ENCODE measurements around the gene COL6A1. TPM values are rescaled to one million over a fixed set of nuclear protein-coding genes. Genes with fewer than 3 reads are reported as not detected.

The COL6A1 gene
- polyA plus RNA-seq, 1 donor from 2014 or later = 29.4 TPM

GRCh38 chr21:45938811-45939520 is 42.6 kb upstream of the COL6A1 start:
- Histone ChIP-seq H3F3A (ENCODE audit: insufficient read depth, low read length, poor library complexity, severe bottlenecking) (no peaks in the 10 kb centered on the region), H3K36me3 (ENCODE audit: insufficient read depth, low read length) (no peaks in the 10 kb centered on the region), H3K27me3 (ENCODE audit: insufficient read depth, low read depth, low read length) (no peaks in the 10 kb centered on the region), H3K9me2 (ENCODE audit: insufficient read depth, low read length) (no peaks in the 10 kb centered on the region), H4K20me1 (ENCODE audit: insufficient read depth) (no peaks in the 10 kb centered on the region), H3K9ac (ENCODE audit: low read length) (no peak overlapping the region), H3K4me3 (ENCODE audit: low read length) (no peak overlapping the region), H3K4me2 (ENCODE audit: low read length) (no peak overlapping the region), H3K79me2 (replicated peaks; ENCODE audit: insufficient read depth, low read length) (no peaks in the 10 kb centered on the region), H2AFZ (ENCODE audit: low read depth, low read length) (no peak overlapping the region), H3K9me3 (ENCODE audit: low read length) (peaks cover 7% of the 10 kb centered on the region), H3K27ac (ENCODE audit: low read length) (no peak overlapping the region)
- TF ChIP-seq MXI1 (conservative IDR thresholded peaks at IDR 0.05; ENCODE audit: poor library complexity, severe bottlenecking) (no peak), TAF1 (IDR thresholded peaks at IDR 0.05; ENCODE audit: low read depth) (no peak), SMC3 (conservative IDR thresholded peaks at IDR 0.05; ENCODE audit: poor library complexity) (no peak), EP300 (conservative IDR thresholded peaks at IDR 0.05; ENCODE audit: poor library complexity, severe bottlenecking) (no peak)
- TF ChIP-seq, protein P1, sequence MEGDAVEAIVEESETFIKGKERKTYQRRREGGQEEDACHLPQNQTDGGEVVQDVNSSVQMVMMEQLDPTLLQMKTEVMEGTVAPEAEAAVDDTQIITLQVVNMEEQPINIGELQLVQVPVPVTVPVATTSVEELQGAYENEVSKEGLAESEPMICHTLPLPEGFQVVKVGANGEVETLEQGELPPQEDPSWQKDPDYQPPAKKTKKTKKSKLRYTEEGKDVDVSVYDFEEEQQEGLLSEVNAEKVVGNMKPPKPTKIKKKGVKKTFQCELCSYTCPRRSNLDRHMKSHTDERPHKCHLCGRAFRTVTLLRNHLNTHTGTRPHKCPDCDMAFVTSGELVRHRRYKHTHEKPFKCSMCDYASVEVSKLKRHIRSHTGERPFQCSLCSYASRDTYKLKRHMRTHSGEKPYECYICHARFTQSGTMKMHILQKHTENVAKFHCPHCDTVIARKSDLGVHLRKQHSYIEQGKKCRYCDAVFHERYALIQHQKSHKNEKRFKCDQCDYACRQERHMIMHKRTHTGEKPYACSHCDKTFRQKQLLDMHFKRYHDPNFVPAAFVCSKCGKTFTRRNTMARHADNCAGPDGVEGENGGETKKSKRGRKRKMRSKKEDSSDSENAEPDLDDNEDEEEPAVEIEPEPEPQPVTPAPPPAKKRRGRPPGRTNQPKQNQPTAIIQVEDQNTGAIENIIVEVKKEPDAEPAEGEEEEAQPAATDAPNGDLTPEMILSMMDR (IDR thresholded peaks at IDR 0.05; ENCODE audit: poor library complexity, severe bottlenecking) = no peak

DNA sequence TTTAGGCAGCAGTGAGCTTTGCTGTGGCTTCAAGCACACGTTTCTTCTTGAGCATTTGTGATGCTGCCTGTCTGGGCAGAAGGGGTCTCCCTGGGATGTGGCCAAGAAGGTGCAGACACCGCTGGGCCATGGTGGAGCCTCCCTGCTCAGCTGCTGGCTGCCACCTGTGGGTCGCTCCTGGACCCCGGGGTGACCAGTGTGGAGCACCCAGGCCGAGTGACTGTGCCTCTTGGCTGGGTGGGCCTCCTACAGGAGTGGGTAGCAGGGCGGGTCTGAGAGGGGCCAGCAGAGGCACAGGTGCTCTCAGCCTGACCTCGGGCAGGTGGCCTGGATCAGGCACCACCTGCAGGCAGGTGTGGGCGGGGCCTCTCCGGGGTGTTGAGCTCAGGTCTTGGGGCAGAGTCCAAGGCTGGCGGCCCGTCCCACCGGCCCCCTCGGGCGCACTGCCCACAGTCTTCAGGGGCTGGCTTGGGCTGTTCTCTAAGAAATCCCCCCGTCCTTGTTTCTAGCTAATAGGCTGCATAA is 42.0 kb upstream of the COL6A1 start:
- no peaks in the 10 kb centered on the region for H3K79me2 ChIP-seq (replicated peaks; ENCODE audit: insufficient read depth, low read length)
- TF ChIP-seq MXI1 (conservative IDR thresholded peaks at IDR 0.05; ENCODE audit: poor library complexity, severe bottlenecking) = no peak
- no peak for TF ChIP-seq EP300 (conservative IDR thresholded peaks at IDR 0.05; ENCODE audit: poor library complexity, severe bottlenecking)
- TF ChIP-seq EZH2 (IDR thresholded peaks at IDR 0.05; ENCODE audit: borderline replicate concordance, insufficient read depth, low read length, poor library complexity, severe bottlenecking) = no peak
- TF ChIP-seq, protein P1 (IDR thresholded peaks at IDR 0.05; ENCODE audit: poor library complexity, severe bottlenecking) = no peak
- TF ChIP-seq REST (IDR thresholded peaks at IDR 0.05; ENCODE audit: borderline replicate concordance) = no peak
- no peak for TF ChIP-seq POLR2AphosphoS5 (IDR thresholded peaks at IDR 0.05)
- no peak for TF ChIP-seq SMC3 (conservative IDR thresholded peaks at IDR 0.05; ENCODE audit: poor library complexity)
- no peak for TF ChIP-seq TAF1 (IDR thresholded peaks at IDR 0.05; ENCODE audit: low read depth)
- no peak for TF ChIP-seq RAD21 (conservative IDR thresholded peaks at IDR 0.05)
- H4K20me1 ChIP-seq (ENCODE audit: insufficient read depth) = no peaks in the 10 kb centered on the region
- H2AFZ ChIP-seq (ENCODE audit: low read depth, low read length) = no peak overlapping the region
- no peak overlapping the region for H3K9ac ChIP-seq (ENCODE audit: low read length)
- H3K27me3 ChIP-seq (ENCODE audit: insufficient read depth, low read depth, low read length) = no peaks in the 10 kb centered on the region
- H3K4me3 ChIP-seq (ENCODE audit: low read length) = no peak overlapping the region
- no peaks in the 10 kb centered on the region for H3K9me2 ChIP-seq (ENCODE audit: insufficient read depth, low read length)
- H3K27ac ChIP-seq (ENCODE audit: low read length) = no peak overlapping the region
- H3F3A ChIP-seq (ENCODE audit: insufficient read depth, low read length, poor library complexity, severe bottlenecking) = no peaks in the 10 kb centered on the region
- peaks cover 7% of the 10 kb centered on the region for H3K9me3 ChIP-seq (ENCODE audit: low read length)
- H3K36me3 ChIP-seq (ENCODE audit: insufficient read depth, low read length) = no peaks in the 10 kb centered on the region
- H3K4me2 ChIP-seq (ENCODE audit: low read length) = no peak overlapping the region

All from neural cell (in vitro differentiated cells).